ENCODE results near the gene NAGK.

NAGK gene

GRCh38 chr2:71113843-71114242 is 45.4 kb downstream of the NAGK start:
- no peak for ATAC-seq
- TF ChIP-seq ZNF8 (CRISPR knock-in tag; IDR thresholded peaks at IDR 0.05) (no peak), BACH2 (CRISPR knock-in tag; IDR thresholded peaks at IDR 0.05; ENCODE audit: borderline replicate concordance) (no peak), OSR1 (CRISPR knock-in tag; IDR thresholded peaks at IDR 0.05) (no peak), ESRRG (CRISPR knock-in tag; IDR thresholded peaks at IDR 0.05) (no peak), PATZ1 (CRISPR knock-in tag; IDR thresholded peaks at IDR 0.05; ENCODE audit: borderline replicate concordance) (no peak), ISL1 (CRISPR knock-in tag; IDR thresholded peaks at IDR 0.05) (no peak), CSRNP3 (CRISPR knock-in tag; IDR thresholded peaks at IDR 0.05) (no peak), PPARA (CRISPR knock-in tag; IDR thresholded peaks at IDR 0.05; ENCODE audit: borderline replicate concordance) (no peak), ZC3H10 (CRISPR knock-in tag; IDR thresholded peaks at IDR 0.05) (no peak), SNAI2 (CRISPR knock-in tag; IDR thresholded peaks at IDR 0.05) (no peak), ARNTL (CRISPR knock-in tag; IDR thresholded peaks at IDR 0.05; ENCODE audit: borderline replicate concordance, low read depth) (no peak), ZNF565 (CRISPR knock-in tag; conservative IDR thresholded peaks at IDR 0.05; ENCODE audit: low read depth) (no peak), RARB (CRISPR knock-in tag; IDR thresholded peaks at IDR 0.05) (no peak), ZNF70 (CRISPR knock-in tag; IDR thresholded peaks at IDR 0.05) (no peak), GLIS3 (CRISPR knock-in tag; IDR thresholded peaks at IDR 0.05) (no peak), TSHZ2 (CRISPR knock-in tag; IDR thresholded peaks at IDR 0.05) (no peak), CSDC2 (CRISPR knock-in tag; IDR thresholded peaks at IDR 0.05) (no peak), TOX (CRISPR knock-in tag; IDR thresholded peaks at IDR 0.05; ENCODE audit: borderline replicate concordance) (no peak)
- TF ChIP-seq, protein P1, sequence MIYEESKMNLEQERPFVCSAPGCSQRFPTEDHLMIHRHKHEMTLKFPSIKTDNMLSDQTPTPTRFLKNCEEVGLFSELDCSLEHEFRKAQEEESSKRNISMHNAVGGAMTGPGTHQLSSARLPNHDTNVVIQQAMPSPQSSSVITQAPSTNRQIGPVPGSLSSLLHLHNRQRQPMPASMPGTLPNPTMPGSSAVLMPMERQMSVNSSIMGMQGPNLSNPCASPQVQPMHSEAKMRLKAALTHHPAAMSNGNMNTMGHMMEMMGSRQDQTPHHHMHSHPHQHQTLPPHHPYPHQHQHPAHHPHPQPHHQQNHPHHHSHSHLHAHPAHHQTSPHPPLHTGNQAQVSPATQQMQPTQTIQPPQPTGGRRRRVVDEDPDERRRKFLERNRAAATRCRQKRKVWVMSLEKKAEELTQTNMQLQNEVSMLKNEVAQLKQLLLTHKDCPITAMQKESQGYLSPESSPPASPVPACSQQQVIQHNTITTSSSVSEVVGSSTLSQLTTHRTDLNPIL (CRISPR knock-in tag; IDR thresholded peaks at IDR 0.05; ENCODE audit: low read depth): no peak
- TF ChIP-seq, protein P2, sequence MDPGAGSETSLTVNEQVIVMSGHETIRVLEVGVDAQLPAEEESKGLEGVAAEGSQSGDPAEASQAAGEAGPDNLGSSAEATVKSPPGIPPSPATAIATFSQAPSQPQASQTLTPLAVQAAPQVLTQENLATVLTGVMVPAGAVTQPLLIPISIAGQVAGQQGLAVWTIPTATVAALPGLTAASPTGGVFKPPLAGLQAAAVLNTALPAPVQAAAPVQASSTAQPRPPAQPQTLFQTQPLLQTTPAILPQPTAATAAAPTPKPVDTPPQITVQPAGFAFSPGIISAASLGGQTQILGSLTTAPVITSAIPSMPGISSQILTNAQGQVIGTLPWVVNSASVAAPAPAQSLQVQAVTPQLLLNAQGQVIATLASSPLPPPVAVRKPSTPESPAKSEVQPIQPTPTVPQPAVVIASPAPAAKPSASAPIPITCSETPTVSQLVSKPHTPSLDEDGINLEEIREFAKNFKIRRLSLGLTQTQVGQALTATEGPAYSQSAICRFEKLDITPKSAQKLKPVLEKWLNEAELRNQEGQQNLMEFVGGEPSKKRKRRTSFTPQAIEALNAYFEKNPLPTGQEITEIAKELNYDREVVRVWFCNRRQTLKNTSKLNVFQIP (CRISPR knock-in tag; IDR thresholded peaks at IDR 0.05; ENCODE audit: borderline replicate concordance, low read depth): no peak

DNA sequence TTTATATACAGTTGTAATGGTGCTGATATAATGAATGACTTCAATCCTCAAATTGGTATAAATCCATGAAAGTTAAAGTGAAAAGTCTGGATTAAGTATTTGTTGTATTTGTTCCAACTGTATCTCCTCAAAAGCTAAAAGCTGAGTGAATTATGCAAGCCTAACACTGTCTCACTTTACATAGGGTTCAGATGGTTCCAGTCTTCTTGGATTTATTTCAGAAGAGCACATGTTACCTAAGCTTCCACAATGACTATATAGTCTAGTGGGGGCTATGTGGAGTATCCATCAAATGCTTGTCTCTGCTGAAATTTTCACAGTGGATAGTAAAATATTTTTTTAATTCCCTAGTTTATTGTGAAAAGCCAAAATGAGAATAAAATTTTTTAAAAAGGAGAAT is 48.6 kb downstream of the NAGK start:
- ATAC-seq: no peak
- TF ChIP-seq ZFP30 (CRISPR knock-in tag; IDR thresholded peaks at IDR 0.05) (no peak), CSDC2 (CRISPR knock-in tag; IDR thresholded peaks at IDR 0.05) (no peak), ZNF70 (CRISPR knock-in tag; IDR thresholded peaks at IDR 0.05) (no peak), ISL1 (CRISPR knock-in tag; IDR thresholded peaks at IDR 0.05) (no peak), ZNF8 (CRISPR knock-in tag; IDR thresholded peaks at IDR 0.05) (no peak), ESRRG (CRISPR knock-in tag; IDR thresholded peaks at IDR 0.05) (no peak), ARNTL (CRISPR knock-in tag; IDR thresholded peaks at IDR 0.05; ENCODE audit: borderline replicate concordance, low read depth) (no peak), GLIS3 (CRISPR knock-in tag; IDR thresholded peaks at IDR 0.05) (no peak), SNAI2 (CRISPR knock-in tag; IDR thresholded peaks at IDR 0.05) (no peak), ZFP3 (CRISPR knock-in tag; IDR thresholded peaks at IDR 0.05) (no peak), TCF4 (CRISPR knock-in tag; IDR thresholded peaks at IDR 0.05; ENCODE audit: borderline replicate concordance) (no peak), BACH2 (CRISPR knock-in tag; IDR thresholded peaks at IDR 0.05; ENCODE audit: borderline replicate concordance) (no peak), CSRNP3 (CRISPR knock-in tag; IDR thresholded peaks at IDR 0.05) (no peak), OSR1 (CRISPR knock-in tag; IDR thresholded peaks at IDR 0.05) (no peak)
- TF ChIP-seq, protein P1 (CRISPR knock-in tag; IDR thresholded peaks at IDR 0.05; ENCODE audit: low read depth): no peak
- TF ChIP-seq, protein P2 (CRISPR knock-in tag; IDR thresholded peaks at IDR 0.05; ENCODE audit: borderline replicate concordance, low read depth): no peak

Data from SK-N-SH treated with all-trans-retinoic acid at 6 μM for 48 hours (cell line).